ENCODE data around the gene DIS3L2.
"Not testable (repeated sequence)": the region's sequence is repeated elsewhere in the genome, so short reads cannot be mapped to it uniquely, and the experiment has no call there.

The DIS3L2 gene

DNA sequence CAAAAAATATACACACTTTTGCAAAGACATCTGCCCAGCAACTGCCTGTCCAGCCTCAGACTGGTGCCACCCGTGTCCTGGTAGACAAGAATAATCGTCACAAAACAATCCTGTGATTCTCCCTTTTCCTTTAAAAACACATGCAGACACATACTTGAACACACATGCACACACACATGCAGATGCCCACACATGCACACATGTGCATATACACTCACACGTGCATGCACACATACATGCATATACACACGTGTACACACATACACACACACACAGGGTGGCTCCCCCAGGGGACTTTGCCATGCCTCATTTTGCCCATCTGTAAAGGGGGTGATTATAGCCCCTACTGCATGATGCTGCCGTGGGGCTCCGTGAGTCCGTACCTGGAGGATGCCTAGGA, 392.1 kb downstream of the DIS3L2 start:
- no peak for DNase-seq

DNA sequence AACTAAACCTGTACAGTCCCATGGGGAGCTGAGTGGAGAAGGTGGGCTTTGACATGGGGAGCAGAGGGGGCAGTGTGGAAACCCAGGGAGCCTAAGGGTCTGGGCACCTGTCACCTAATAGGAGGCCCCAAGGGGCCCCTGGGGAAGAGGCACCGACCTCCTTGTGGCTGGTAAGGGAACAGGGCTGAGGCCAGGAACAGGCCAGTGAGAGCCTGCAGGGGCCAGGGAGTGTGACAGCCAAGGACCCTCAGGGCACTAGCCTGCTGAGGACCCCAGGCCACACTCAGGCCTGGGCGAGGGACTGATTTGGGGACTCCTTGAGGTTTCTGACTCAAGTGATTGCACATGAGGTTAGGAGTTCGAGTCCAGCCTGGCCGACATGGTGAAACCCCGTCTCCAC, 392.6 kb downstream of the DIS3L2 start:
- no peak for DNase-seq

DNA sequence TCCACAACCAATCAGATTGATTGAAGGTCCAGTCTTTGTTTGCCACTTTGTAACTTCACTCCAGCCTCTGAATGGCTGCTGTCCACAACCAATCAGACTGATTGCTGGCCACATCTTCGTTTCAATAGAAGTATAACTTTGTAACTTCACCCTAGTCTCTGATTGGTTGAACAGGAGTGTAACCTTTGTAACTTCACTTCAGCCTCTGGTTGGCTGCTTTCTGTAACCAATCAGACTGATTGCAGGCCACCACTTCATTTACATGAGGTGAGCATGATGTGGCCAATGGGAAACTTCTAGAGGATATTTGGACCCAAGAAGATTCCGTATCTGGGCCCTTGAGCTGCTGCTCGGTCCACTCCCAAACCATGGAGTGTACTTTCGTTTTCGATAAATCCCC, 400.1 kb downstream of the DIS3L2 start:
- DNase-seq, result no peak

DNA sequence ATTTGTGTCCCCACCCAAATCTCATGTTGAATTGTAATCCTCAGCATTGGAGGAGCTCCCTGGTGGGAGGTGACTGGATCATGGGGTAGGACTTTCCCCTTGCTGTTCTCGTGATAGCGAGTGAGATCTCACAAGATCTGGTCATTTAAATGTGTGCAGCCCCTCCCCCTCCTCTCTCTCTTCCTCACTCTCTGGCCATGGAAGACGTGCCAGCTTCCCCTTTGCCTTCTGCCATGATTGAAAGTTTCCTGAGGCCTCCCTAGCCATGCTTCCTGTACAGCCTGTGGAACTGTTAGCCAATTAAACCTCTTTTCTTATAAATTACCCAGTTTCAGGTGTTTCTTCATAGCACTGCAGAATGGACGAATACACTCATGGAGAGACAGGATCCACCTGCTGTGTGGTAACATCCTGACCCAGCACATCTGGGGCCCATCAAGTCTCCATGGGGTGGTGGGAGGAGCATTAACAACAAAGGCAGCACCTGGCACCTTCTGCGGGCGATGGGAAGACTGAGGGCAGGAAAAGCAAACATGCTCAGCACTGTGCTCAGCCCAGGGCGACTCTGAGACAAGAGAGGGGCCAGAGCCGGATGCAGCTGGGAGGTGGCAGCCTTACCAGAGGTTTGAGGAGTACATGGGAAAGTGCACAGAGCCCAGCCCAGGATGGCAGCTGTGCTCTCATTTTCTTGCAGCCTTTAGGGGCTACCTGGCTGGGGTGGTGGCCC, 400.8 kb downstream of the DIS3L2 start:
- DNase-seq, result no peak

DNA sequence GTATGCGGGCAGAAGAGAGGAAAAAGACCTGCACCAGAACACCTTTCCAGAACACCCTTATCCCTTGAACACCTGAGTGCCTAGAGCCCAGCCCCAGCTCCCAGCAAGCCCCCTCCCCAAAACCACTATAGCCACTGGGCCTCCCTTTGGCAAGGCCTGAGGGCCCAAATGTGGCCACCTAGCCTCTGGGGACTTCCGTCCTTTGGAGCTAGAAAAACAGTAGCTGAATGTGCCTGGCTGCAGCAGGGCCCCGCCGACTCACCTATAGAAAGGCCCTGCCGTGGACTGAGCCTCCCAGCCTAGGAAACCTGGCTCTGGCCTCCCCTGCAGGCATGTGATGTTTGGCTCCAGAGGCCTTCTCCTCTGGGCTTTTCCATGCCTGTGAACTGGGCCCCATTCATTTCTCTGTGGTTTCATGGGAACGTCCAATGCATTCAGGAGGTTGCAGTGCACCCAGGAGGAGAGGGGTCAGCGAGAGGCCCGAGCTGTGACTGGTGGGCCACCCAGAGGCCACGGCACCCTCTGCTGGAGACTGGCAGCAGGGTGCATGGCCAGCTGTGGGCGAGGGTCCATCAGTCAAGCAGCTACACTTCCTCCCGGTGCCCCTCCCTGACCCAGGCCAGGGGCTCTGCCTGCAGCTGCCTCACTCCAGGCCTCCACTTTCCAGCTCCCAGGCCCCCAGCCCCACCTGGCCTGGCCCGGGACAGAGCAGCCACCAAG, 401.7 kb downstream of the DIS3L2 start:
- DNase-seq, result not testable (repeated sequence)

DNA sequence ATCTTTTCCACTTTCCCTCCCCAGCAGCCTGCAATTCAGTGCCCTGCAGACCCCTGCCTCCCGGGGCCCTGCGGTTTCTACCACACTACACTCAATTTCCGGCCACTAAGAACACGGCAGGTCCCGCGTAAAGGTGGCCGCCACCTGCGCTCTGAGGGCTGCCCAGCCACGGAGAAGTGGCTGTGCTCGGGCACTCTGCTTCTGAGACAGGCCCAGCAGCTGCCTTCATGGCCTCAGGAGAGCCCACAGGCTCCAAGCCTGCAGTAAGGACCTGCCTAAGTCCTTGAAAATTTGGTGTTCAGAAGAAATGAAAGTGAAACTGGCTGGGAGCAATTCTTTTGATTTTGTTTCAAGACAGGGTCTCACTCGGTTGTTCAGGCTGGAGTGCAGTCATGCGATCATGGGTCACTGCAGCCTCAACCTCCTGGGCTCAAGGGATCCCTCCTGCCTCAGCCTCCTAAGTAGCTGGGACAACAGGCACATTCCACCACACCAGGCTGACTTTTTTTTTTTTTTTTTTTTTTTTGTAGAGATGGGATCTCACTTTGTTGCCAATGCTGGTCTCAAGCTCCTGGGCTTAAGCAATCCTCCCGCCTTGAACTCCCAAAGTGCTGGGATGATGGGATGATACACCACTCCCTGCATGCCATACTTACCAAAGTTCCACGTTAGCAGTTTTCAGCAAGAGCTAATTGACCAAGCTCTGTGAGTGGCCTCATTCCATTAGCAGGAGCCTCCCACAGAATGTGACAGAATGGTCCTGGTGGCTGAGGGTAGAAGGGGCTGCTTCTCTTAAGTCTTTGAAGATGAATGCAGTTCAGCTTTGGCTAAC, 402.5 kb downstream of the DIS3L2 start:
- DNase-seq, result peak in 1 of 2 donors; percentile 68

DNA sequence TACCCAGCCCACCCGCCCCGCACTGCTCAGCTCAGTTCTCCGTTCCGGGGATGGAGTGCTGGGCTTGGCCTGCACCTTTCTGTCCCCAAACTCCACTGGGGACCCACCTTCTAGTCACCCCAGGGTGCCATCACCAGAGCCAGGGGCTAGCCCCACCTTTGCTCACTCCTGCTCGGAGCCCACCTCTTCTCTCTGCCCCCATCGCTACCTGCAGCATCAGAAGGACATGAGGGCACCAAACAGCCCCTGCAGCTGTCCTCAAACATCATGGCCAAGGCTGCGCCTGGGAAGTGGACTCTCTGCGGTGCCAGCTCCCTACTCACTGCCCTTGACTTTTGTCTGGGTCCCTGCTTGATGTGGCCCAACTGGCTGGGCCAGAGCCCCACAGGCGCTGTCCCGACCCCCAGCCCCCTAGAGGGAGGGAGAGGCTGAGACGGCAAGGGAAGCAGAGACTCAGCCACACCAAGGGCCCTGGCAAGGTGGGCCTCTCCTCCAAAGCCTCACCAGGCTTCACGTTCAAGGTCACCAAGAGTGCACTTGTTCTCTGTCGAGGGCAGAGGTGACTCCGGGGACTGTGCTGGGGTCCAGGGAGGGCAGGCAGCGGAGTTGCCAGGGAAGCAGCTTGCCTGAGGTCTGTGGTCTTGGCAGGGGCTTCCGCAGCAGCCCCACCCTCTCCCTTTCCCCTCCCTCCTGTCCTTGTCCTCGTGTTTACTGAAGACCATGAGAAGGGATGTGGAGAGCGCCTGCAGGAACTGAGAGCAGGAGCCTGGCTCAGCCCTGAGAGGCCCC, 403.5 kb downstream of the DIS3L2 start:
- not testable (repeated sequence) for DNase-seq

DNA sequence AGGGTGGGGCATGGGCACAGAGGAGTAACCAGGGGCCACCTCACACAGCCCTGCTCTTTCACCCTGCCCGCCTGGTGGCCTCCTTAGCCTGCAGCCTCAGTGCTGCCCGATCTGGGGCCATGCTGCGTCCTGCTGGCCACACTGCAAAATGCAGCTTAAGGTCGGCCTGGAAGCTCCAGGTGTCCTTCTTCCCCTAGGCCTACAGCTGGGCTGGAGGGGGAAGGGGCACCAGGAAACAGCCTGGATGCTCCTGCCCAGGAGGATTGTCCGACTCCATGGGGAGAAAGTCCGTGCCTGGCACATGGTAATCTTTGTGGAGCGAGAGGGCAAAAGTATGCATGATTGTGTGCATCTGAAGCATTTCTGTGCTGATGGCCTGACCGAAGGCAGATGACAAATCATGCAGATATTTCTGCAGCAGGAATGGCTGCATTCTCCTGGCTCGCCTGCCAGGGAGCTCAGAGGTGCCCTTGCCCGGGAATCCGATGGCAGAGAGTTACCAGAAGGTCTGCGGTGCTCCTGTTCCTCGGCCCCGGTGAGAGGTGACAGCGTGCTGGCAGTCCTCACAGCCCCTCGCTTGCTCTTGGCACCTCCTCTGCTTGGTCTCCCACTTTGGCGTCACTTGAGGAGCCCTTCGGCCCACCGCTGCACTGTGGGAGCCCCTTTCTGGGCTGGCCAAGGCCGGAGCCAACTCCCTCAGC, 404.3 kb downstream of the DIS3L2 start:
- no peak for DNase-seq

DNA sequence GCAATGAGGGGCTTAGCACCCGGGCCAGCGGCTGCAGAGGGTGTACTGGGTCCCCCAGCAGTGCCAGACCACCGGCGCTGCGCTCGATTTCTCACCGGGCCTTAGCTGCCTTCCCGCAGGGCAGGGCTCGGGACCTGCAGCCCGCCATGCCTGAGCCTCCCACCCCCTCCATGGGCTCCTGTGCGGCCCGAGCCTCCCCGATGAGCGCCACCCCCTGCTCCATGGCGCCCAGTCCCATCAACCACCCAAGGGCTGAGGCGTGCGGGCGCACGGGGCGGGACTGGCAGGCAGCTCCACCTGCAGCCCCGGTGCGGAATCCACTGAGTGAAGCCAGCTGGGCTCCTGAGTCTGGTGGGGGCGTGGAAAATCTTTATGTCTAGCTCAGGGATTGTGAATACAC, 404.9 kb downstream of the DIS3L2 start:
- not testable (repeated sequence) for DNase-seq

DNA sequence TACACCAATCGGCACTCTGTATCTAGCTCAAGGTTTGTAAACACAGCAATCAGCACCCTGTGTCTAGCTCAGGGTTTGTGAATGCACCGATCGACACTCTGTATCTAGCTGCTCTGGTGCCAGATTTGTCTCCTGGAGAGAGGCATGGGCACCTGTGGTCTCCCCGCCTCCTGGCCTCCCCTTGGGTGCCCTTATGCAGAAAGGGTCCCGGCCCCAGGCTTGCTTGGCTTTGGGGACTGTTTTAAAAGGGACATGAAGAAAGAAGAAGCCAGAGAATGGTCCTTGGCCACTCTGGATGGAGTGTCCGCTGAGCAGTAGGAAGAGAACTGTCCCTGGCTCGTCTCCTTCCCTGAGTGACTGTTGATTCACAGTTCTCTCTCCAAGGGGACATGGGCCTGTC, 405.5 kb downstream of the DIS3L2 start:
- DNase-seq, result no peak

DNA sequence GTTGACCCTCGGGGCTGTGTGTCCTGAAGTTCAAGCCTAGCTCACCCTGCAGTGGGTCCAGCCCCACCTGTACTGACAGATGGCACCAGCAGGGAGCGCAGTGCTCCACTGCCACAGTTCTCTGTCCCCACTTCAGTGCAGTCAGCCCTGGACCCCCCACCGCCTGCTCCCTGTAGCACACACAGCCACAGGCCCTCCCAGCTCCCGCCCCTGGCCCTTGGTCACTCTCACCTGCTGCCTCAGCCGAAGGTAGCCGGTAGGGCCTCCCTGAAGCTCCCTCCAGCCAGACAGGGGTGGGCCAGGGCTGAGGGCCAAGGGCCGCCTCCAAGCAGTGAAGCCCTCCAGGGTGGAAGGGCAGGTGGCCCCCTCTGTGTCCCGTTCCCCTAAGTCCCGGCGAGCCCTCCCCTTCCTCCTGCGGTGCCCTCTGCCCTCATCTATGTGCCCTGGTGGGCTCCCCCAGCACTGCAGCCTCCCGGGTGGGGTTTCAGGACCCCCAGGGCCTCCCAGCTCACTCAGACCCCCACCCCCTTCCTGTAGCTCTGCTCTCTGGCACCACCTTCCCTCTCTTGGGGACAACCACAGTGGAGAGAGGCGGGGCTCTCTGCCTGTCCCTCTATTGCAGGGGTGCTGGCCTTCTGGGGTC, 406.2 kb downstream of the DIS3L2 start:
- DNase-seq, result no peak

DNA sequence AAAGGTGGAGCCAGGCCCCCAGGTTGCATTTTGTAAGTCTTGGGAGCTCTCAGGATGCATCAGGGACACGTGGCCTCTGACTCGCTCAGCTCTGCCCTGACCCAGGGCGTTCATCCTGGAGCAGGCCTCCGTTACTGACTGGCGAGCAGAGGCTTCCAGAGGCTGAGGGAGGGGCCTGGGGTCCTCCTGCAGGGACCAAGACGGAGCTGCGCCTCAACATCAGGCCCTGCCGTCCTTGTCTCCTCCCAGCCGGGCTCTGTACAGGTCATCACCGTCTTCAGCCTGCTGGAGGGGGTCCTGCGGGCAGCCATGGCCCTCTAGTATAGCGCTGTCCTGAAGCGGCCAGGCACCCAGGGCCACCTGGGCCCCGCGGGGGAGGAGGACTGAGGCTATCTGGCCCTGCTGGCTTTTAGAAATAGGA, 406.8 kb downstream of the DIS3L2 start:
- no peak for DNase-seq

DNA sequence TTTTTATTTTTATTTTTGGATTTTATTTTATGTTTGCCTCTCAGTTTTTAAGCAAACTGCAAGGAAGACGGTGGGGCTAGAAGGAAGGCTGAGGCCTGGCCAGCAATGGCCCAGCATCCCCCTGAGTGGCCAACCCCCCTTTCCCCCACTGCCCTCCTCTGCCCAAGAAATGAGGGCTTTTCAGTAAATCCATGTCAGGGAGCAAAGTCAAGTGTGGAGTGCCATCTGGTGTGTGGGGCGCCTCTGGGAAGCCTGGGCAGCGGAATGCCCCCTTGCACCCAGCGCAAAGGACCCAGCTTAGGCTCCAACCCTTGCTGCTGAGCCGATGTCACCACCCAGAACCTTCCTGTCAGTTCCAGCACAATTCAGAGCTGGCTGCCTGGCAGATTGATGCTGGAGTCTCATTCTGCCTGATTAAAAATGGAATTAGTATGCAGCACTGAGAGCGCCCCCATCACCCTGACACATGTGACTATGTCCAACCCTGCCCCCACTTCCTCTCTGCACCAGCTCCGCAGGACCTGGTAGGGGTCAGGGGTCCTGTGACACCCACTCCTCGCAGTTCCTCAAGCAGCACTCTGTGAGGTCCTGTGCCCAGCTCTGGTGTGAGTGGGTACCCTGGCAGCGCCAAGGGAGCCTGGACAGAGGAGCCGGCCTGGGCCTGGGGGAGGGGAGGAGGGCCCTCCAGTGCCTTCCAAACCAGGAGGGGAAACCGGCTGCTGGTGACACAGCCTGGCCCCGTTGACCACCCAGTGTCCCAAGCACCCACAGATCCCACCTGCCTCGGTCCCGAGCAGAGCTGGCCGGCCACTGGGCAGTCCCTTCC, 407.8 kb downstream of the DIS3L2 start:
- no peak for DNase-seq

DNA sequence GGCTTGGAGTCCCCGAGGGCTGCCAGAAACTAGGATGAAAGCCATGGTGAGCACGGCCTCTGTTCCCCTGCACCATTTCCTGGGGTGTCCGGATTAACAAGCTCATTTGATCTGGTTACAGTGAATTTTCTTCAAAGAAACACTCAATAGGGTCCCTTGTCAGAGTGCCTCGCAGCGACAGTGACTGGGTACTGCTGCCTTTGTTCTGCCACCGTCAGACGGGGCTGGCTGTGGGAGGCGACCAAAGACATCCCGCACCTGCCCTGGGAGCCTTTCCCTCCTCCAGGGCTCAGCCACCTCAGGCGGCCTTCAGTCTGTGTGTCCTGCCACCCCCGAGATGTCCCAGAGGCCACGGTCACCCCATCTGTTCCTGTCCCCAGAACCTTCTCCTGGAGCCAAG, 408.5 kb downstream of the DIS3L2 start:
- DNase-seq, result not testable (repeated sequence)

DNA sequence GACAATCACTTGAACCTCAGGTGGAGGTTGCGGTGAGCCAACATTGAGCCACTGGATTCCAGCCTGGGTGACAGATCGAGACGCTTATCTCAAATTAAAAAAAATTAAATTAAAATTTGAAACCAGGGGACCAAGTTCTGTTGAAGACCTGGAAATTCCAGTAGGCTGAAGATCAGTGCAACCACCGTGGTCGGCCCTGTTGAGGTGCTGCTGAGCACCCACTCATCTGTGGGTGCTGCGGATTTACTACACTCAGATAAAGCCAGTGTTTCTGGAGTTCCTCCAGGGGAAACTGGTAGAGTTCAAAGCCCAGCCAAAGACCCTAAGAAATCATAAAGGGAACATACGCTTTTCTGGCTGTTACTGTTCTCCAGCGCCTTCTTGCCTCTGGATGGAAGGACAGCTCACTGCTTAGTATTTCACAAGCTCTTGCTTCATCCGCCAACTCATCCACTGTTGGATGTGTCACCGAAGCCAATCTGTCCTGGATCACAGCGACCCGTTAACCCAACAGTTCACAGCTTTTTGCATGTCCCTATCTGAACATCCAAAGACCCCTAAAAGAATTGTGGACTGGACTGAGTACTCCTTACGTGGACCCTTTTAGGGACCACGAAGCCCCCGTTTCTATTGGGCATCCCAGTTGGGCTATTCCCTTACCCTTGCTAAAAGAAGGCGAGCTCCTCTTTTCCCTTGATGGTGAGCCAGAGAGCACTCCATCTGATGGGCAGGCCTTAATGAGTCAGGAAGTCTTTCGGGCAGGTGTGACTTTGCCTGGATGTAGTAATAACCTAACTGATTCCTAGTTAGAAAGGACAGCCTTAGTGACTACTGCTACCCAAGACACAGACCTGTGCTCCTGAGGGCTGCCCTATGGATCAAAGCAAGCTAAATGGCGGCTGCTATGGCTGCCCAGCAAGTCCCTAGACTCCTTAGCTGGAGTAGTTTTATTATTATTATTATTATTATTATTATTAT, 411.0 kb downstream of the DIS3L2 start:
- no peak for DNase-seq

DNA sequence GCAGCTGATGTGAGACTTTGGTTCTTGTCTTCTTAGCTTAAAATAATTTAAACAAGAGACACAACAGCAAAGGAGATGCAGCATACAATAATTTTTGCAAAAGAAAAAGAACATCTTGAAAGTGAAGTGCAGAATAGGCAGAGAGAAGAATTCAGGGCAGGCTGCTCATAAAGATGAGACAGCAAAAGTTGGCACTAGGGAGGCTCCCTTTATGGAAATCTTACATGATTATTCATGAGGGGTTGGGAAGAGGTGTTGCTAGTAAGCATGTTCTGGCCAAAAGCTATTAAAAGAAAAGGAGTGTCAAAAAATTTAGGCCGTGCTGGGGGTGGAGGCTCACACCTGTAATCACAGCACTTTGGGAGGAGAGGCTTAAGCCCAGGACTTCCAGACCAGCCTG, 412.8 kb downstream of the DIS3L2 start:
- DNase-seq, result no peak

DNA sequence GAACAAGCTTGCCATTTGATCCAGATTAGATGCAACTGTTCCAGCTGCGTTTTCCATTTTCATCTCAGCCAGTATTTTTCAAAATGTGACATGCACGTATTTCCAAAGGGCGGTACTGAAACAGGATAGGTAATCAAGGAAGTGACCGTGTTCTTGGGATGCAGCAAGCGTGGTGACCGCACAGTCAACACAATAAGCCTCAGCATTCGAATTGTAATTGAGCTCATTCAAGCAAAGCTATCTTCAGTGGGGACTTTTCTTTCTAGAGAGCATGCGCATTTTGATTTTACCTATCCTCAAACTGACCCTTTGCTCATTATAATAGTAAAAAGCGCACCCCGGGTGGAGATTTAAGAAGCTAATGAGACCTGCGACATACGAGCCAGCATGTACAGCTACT, 413.7 kb downstream of the DIS3L2 start:
- DNase-seq, result no peak

DNA sequence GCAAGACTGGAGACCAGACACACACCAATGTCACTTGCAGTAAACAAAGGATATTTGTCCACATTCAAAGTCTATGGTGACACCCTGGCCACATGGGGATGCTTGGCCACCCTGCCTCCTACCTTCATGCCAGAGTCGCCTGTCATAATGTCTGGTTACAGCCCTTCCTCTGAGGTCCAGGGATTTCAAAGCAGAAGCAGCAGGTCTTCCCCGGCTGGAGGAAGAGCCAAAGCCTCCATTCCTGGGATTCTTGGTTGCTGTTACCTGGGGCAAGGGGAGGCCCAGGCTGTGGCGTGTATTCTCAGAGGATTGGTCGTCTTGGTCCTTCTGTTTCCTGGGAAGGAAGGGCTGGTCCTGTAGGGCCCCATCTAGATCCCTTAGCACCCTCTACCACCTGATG, 414.7 kb downstream of the DIS3L2 start:
- DNase-seq, result no peak

DNA sequence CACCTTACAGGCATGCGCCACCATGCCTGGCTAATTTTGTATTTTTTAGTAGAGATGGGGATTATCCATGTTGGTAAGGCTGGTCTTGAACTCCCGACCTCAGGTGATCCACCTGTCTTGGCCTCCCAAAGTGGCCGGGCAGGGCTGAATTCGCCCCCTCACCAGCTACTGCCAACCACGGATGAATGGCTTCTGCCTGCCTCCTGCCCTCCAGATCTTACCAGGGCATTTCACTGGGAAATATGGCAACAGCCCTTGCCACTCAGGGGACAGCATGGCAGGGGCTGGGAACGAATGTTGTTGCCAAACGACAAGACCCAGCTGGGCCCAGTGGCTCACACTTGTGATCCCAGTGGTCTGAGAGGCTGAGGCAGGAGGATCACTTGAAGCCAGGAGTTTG, 415.2 kb downstream of the DIS3L2 start:
- no peak for DNase-seq

DNA sequence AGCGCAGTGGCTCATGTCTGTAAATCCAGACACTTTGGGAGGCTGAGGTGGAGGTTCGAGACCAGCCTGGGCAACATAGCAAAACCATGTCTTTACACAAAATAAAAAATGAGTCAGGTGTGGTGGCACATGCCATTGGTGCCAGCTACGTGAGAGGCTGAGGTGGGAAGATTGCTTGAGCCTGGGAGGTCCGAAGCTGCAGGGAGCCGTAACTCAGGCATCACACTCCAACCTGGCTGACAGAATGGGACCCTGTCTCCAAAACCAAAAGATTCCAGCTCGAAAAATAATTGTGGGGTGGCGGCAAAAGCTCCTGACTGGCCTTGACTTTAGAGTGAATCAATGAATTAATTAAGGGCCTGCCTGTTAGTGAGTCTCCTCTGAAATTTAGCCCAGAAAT, 415.8 kb downstream of the DIS3L2 start:
- no peak for DNase-seq
